Prostate gland (tissue), 2 donors: ENCODE measurements around the gene ERN1. TPM values are rescaled to one million over a fixed set of nuclear protein-coding genes. Genes with fewer than 3 reads are reported as not detected.

Source experiments
- DNase-seq: peaks from one replicate; pipeline ENCODE4 v3.0.0-alpha.2; 2019; ENCODE audit warnings: low spot score
- H3K27ac ChIP-seq, 2 donors: fragments of 200-600 bp; sonication (generic); 2 replicates each; pipeline ENCODE4 v1.5.1; 2017 to 2019
- H3K27me3 ChIP-seq: fragments of 200-600 bp; sonication (generic); replicated peaks from 2 replicates; pipeline ENCODE4 v1.5.1; 2019; ENCODE audit not compliant: insufficient read depth
- H3K36me3 ChIP-seq, 2 donors: fragments of 200-600 bp; sonication (generic); 1 replicate in 1 of 2; 2 replicates in 1 of 2; pipeline versions ENCODE4 v1.5.1 to v1.8.1; 2017 to 2019
- H3K4me1 ChIP-seq: fragments of 200-600 bp; sonication (generic); replicated peaks from 2 replicates; pipeline ENCODE4 v1.5.1; 2019
- H3K4me3 ChIP-seq, 2 donors: fragments of 200-600 bp; sonication (generic); 2 replicates each; pipeline ENCODE4 v1.5.1; 2017 to 2019
- H3K9me3 ChIP-seq: fragments of 200-600 bp; sonication (generic); 2 replicates; pipeline ENCODE4 v1.5.1; 2017
- CTCF ChIP-seq, 4 experiments: fragments of 200-600 bp in 2 of 4; fragments of 450-650 bp in 2 of 4; sonication (generic) in 2 of 4; IDR thresholded peaks; 1 replicate in 3 of 4; 2 replicates in 1 of 4; pipeline ENCODE4 v1.5.1; 2016 to 2019; ENCODE audit warnings: antibody characterized with exemption in 4 of 4, mild to moderate bottlenecking in 2 of 4, moderate library complexity in 2 of 4
- POLR2A ChIP-seq: fragments of 450-650 bp; IDR thresholded peaks from one replicate; pipeline ENCODE4 v1.6.1; 2016; ENCODE audit warnings: antibody characterized with exemption, mild to moderate bottlenecking
- POLR2AphosphoS5 ChIP-seq: sonication (generic); formaldehyde crosslinking; IDR thresholded peaks from one replicate; pipeline ENCODE4 v1.6.1; 2017; ENCODE audit warnings: antibody characterized with exemption
- WGBS: methylation state at CpG from one replicate; pipeline ENCODE4 v1.1.5; 2018; 5-methylcytosine and 5-hydroxymethylcytosine counted together
- intact Hi-C: fragments of 100-400 bp; cut with DNase I; formaldehyde crosslinking; loops from one replicate; pipeline ENCODE4 v1.14.2; 2022
- total RNA-seq, 2 donors: library from RNA; depleted of rRNA; stranded (reverse); fragments of >200 nt; gene quantifications; one replicate each; pipeline ENCODE4 v1.1.0, GENCODE V29; 2016

ERN1 gene
- total RNA-seq, 2 donors from 2014 or later = 14.4 to 21.4 TPM

DNA sequence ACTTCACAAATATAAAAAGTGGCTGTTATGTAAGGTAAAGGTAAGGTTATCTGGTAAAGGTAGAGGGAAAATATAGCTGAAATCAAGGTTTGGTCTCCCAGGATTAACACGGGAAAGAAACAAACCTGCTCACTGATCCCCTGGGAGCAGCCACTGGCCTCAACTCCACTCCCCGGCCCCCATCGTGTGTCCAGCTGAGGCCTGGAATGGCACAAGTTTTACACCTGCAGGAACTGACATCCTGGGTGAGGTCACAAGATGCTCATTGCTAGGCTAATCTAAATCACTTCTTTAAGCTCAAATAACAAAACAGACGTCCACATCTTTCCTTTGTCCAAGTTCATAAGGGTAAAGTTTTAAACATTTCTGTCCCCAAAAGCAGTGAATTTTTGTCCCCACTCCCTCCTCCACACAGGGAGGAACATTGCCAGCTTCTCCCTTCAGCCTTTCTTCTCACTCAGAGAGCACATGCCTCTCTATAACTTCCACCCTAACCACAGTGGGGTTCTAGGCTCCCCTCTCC is 46.3 kb downstream of the ERN1 start:
- WGBS = 65% methylated on average over 4 of the region's 4 CpGs
- no peaks in the 10 kb centered on the region for H3K27me3 ChIP-seq
- peak overlapping the region in 1 of 2 donors; percentile 69 for H3K27ac ChIP-seq
- no peak for DNase-seq
- no peaks in the 10 kb centered on the region for H3K9me3 ChIP-seq
- intact Hi-C loops = no loop called here
- H3K4me1 ChIP-seq = peaks cover 21% of the 10 kb centered on the region
- H3K4me3 ChIP-seq = no peak overlapping the region
- TF ChIP-seq POLR2AphosphoS5 = no peak
- no peaks in the 10 kb centered on the region for H3K36me3 ChIP-seq

DNA sequence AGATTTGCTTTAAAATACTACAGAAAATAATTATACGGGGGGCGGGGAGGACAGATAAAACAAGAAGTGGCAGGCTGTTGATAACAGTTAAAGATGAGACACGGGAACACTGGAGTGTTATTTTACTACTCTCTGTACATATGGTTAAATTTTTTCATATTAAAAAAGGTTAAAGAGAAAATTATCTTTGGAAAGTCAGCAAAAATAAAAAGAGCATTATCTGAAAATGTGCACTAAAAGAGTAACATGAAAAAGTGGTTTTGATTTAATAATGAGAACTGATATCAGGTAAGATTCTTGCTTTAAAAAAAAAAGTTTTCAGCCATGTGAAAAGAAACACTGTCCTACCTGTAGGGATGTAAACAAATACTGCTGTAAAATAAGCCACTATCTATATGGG is 46.9 kb downstream of the ERN1 start:
- no peak for DNase-seq
- 55% methylated on average over 3 of the region's 3 CpGs for WGBS
- peak overlapping the region in 1 of 2 donors; percentile 69 for H3K27ac ChIP-seq
- no peaks in the 10 kb centered on the region for H3K36me3 ChIP-seq
- peaks cover 21% of the 10 kb centered on the region for H3K4me1 ChIP-seq
- TF ChIP-seq POLR2AphosphoS5 = no peak
- no peak for TF ChIP-seq POLR2A
- TF ChIP-seq CTCF (IDR thresholded peaks at IDR 0.05) = no peak
- no peak overlapping the region for H3K4me3 ChIP-seq
- H3K9me3 ChIP-seq = no peaks in the 10 kb centered on the region
- H3K27me3 ChIP-seq = no peaks in the 10 kb centered on the region
- intact Hi-C loops = no loop called here

DNA sequence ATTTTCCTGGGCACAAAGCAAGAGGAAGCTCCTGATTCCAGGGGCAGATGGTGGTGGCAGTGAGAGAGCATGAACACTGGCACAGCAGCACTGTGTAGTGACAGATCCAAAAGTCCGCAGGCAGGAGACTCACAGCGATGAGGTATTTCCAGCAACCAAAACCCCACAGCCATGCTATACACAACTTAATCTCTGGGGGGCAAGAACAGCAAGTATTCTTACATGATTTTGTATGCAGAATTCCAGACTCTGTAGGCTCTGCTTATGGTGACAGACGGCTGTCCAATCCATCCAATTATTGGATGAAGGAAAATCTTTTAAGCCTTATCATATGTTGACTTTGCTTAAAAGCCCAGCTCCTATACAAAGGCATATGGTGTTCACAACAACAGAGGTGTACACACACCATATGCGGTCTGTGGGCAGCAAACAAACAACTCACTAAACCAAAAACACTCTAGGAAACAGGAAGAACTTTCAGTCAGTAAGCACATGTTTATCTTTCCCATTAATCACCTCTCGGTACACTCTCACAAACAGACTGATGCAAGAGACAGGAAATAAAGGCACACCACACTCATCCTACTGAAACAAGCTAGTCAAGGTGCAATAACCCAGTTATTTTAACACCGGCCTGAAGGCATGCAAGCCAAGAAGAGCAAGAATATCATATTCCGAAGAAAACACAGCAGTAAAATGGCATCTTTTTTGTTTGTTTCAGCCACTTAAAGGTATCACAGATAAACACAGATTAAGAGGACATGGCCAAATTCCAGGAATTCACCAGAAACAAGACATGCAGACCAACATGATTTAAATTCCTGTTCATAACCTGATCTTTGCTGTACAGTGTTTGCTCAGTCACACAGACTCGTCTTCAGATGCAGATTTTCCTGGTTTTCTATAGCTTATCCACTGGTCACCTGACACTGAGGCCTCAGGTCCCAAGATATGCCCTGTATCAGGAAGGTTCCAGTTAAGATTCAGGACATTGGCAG is 47.8 kb downstream of the ERN1 start:
- H3K27me3 ChIP-seq = no peaks in the 10 kb centered on the region
- TF ChIP-seq POLR2A (no peak), POLR2AphosphoS5 (peak; percentile 93), CTCF (IDR thresholded peaks at IDR 0.05) (peak in 1 of 4 experiments; percentile 2)
- intact Hi-C loops = no loop called here
- H3K36me3 ChIP-seq = no peaks in the 10 kb centered on the region
- H3K9me3 ChIP-seq = no peaks in the 10 kb centered on the region
- H3K4me3 ChIP-seq = no peak overlapping the region
- H3K4me1 ChIP-seq = peaks cover 16% of the 10 kb centered on the region
- 37% methylated on average over 8 of the region's 8 CpGs for WGBS
- peak; percentile 69 for DNase-seq
- peak overlapping the region; percentile 34 to 69 for H3K27ac ChIP-seq

GRCh38 chr17:64080174-64080618 is 49.7 kb downstream of the ERN1 start:
- TF ChIP-seq POLR2AphosphoS5 = no peak
- TF ChIP-seq CTCF (IDR thresholded peaks at IDR 0.05) = no peak
- no peak for TF ChIP-seq POLR2A
- Histone ChIP-seq H3K27ac (no peak overlapping the region), H3K36me3 (no peaks in the 10 kb centered on the region), H3K4me1 (peaks cover 16% of the 10 kb centered on the region), H3K9me3 (no peaks in the 10 kb centered on the region), H3K27me3 (no peaks in the 10 kb centered on the region), H3K4me3 (no peak overlapping the region)
- intact Hi-C loops = no loop called here
- no peak for DNase-seq
- 73% methylated on average over 3 of the region's 3 CpGs for WGBS

DNA sequence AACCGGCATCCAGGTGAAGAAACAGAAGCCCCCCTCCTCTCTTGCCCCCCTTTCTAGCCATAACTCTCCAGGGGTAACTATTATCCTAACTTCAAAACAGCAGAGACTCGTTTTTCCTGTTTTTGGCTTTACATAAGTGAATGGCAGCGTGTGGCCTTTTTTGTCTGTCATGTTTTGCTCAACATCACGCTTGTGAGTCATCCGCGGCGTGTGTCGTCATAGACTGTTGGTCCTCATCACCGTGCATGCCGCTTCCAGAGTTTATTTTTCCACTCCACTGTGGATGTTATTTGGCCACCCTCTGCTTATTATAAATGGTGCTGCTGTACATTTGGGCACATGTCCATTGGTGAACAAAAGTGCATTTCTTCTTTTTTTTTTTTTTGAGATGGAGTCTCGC is 52.6 kb downstream of the ERN1 start:
- Histone ChIP-seq H3K27ac (no peak overlapping the region), H3K4me3 (no peak overlapping the region), H3K36me3 (no peaks in the 10 kb centered on the region), H3K4me1 (peaks cover 4% of the 10 kb centered on the region), H3K9me3 (no peaks in the 10 kb centered on the region), H3K27me3 (no peaks in the 10 kb centered on the region)
- intact Hi-C loops = no loop called here
- no peak for DNase-seq
- TF ChIP-seq POLR2AphosphoS5 (no peak), CTCF (IDR thresholded peaks at IDR 0.05) (no peak), POLR2A (no peak)
- 66% methylated on average over 11 of the region's 11 CpGs for WGBS
